H9 (cell line): ENCODE measurements around the gene OR2V1. TPM values are rescaled to one million over a fixed set of nuclear protein-coding genes. Genes with fewer than 3 reads are reported as not detected.

Experiments
- DNase-seq: peaks from one replicate; pipeline ENCODE4 v3.0.0-alpha.2; 2017
- H2AFZ ChIP-seq: one replicate; pipeline ENCODE4 v1.6.1; 2013; ENCODE audit warnings: mild to moderate bottlenecking, low read length, control low read depth, moderate library complexity
- H2AK5ac ChIP-seq: 2 replicates; pipeline ENCODE4 v1.6.1; 2013; ENCODE audit warnings: low read length, control low read depth, mixed read lengths; ENCODE audit not compliant: insufficient read length
- H2BK120ac ChIP-seq: one replicate; pipeline ENCODE4 v1.6.1; 2013; ENCODE audit warnings: low read depth, mild to moderate bottlenecking, low read length, control low read depth, inconsistent platforms; ENCODE audit not compliant: poor library complexity, severe bottlenecking
- H2BK12ac ChIP-seq: 2 replicates; pipeline ENCODE4 v1.6.1; 2013; ENCODE audit warnings: low read length, control low read depth, mixed read lengths, low read depth; ENCODE audit not compliant: insufficient read length
- H2BK15ac ChIP-seq: 2 replicates; pipeline ENCODE4 v1.6.1; 2013; ENCODE audit warnings: low read depth, low read length, control low read depth
- H2BK20ac ChIP-seq: one replicate; pipeline ENCODE4 v1.6.1; 2013; ENCODE audit warnings: low read depth, mild to moderate bottlenecking, low read length, control low read depth, inconsistent platforms; ENCODE audit not compliant: poor library complexity, severe bottlenecking
- H2BK5ac ChIP-seq: 2 replicates; pipeline ENCODE4 v1.6.1; 2013; ENCODE audit warnings: low read length, control low read depth, mixed read lengths; ENCODE audit not compliant: insufficient read length
- H3K14ac ChIP-seq: 2 replicates; pipeline ENCODE4 v1.6.1; 2013; ENCODE audit warnings: low read length, control low read depth; ENCODE audit not compliant: insufficient read depth
- H3K18ac ChIP-seq: 2 replicates; pipeline ENCODE4 v1.6.1; 2013; ENCODE audit warnings: low read depth, mild to moderate bottlenecking, mixed read lengths, low read length, control low read depth; ENCODE audit not compliant: insufficient read length
- H3K23ac ChIP-seq: 2 replicates; pipeline ENCODE4 v1.6.1; 2013; ENCODE audit warnings: low read length, control low read depth, mixed read lengths, low read depth; ENCODE audit not compliant: insufficient read length
- H3K23me2 ChIP-seq: 2 replicates; pipeline ENCODE4 v1.6.1; 2013; ENCODE audit warnings: low read depth, mild to moderate bottlenecking, mixed read lengths, low read length, control low read depth; ENCODE audit not compliant: insufficient read length, poor library complexity, severe bottlenecking
- H3K27ac ChIP-seq: 2 replicates; pipeline ENCODE4 v1.5.1; 2013; ENCODE audit warnings: low read length, control low read depth, mixed read lengths, low read depth; ENCODE audit not compliant: insufficient read length
- H3K27me3 ChIP-seq: 2 replicates; pipeline ENCODE4 v1.6.1; 2013; ENCODE audit warnings: low read length, control low read depth, inconsistent platforms; ENCODE audit not compliant: insufficient read depth
- H3K4ac ChIP-seq: 2 replicates; pipeline ENCODE4 v1.6.1; 2013; ENCODE audit warnings: low read depth, mild to moderate bottlenecking, control low read depth, inconsistent platforms, low read length, moderate library complexity
- H3K4me1 ChIP-seq: 2 replicates; pipeline ENCODE4 v1.6.1; 2013; ENCODE audit warnings: low read length, control low read depth, inconsistent platforms; ENCODE audit not compliant: insufficient read depth
- H3K4me2 ChIP-seq: 2 replicates; pipeline ENCODE4 v1.6.1; 2013; ENCODE audit warnings: low read length, control low read depth, mixed read lengths; ENCODE audit not compliant: insufficient read length, insufficient read depth
- H3K56ac ChIP-seq: 2 replicates; pipeline ENCODE4 v1.6.1; 2013; ENCODE audit warnings: low read depth, mild to moderate bottlenecking, mixed read lengths, low read length, control low read depth; ENCODE audit not compliant: insufficient read length
- H3K79me1 ChIP-seq: 2 replicates; pipeline ENCODE4 v1.6.1; 2013; ENCODE audit warnings: low read depth, mild to moderate bottlenecking, moderate library complexity, low read length, control low read depth, inconsistent platforms; ENCODE audit not compliant: insufficient read depth, poor library complexity, severe bottlenecking
- H3K79me2 ChIP-seq: 2 replicates; pipeline ENCODE4 v1.6.1; 2013; ENCODE audit warnings: low read length, control low read depth, inconsistent platforms; ENCODE audit not compliant: insufficient read depth
- H3K9ac ChIP-seq: 2 replicates; pipeline ENCODE4 v1.6.1; 2013; ENCODE audit warnings: low read length, control low read depth, mixed read lengths; ENCODE audit not compliant: insufficient read length; ENCODE audit errors: extremely low read depth
- H3K9me3 ChIP-seq: one replicate; pipeline ENCODE4 v1.6.1; 2013; ENCODE audit warnings: low read depth, low read length, inconsistent platforms; ENCODE audit not compliant: control insufficient read depth
- H3T11ph ChIP-seq: one replicate; pipeline ENCODE4 v1.6.1; 2013; ENCODE audit warnings: mild to moderate bottlenecking, low read length, control low read depth, inconsistent platforms
- H4K20me1 ChIP-seq: one replicate; pipeline ENCODE4 v1.6.1; 2013; ENCODE audit not compliant: control insufficient read depth, insufficient read length, insufficient read depth
- H4K5ac ChIP-seq: 2 replicates; pipeline ENCODE4 v1.6.1; 2013; ENCODE audit warnings: low read depth, mild to moderate bottlenecking, mixed read lengths, low read length, control low read depth; ENCODE audit not compliant: insufficient read length
- H4K8ac ChIP-seq: replicated peaks from 2 replicates; pipeline ENCODE4 v1.6.1; 2013; ENCODE audit warnings: low read length, control low read depth, mixed read lengths, low read depth; ENCODE audit not compliant: insufficient read length
- H4K91ac ChIP-seq: 2 replicates; pipeline ENCODE4 v1.6.1; 2013; ENCODE audit warnings: low read depth, mild to moderate bottlenecking, moderate library complexity, mixed read lengths, low read length, control low read depth; ENCODE audit not compliant: insufficient read length
- H3K27ac Mint-ChIP-seq, 3 experiments: 2 replicates in 2 of 3; 3 replicates in 1 of 3; pipeline ENCODE4 v1.8.0; 2020 to 2021; ENCODE audit warnings: mixed read lengths in 3 of 3, mild to moderate bottlenecking in 1 of 3, moderate library complexity in 1 of 3
- H3K27me3 Mint-ChIP-seq: 2 replicates; pipeline ENCODE4 v1.8.0; 2021; ENCODE audit warnings: low read depth, mild to moderate bottlenecking, moderate library complexity, mixed read lengths
- H3K36me3 Mint-ChIP-seq, 3 experiments: 2 replicates in 2 of 3; 3 replicates in 1 of 3; pipeline ENCODE4 v1.8.0; 2020 to 2021; ENCODE audit warnings: low read depth in 3 of 3, mixed read lengths in 3 of 3; ENCODE audit not compliant: insufficient read depth in 1 of 3
- H3K4me1 Mint-ChIP-seq, 2 experiments: 2 replicates each; pipeline ENCODE4 v1.8.0; 2020; ENCODE audit warnings: mixed read lengths in 2 of 2
- H3K4me3 Mint-ChIP-seq, 2 experiments: 2 replicates in 1 of 2; 3 replicates in 1 of 2; pipeline ENCODE4 v1.8.0; 2020 to 2021; ENCODE audit warnings: mild to moderate bottlenecking in 2 of 2, mixed read lengths in 2 of 2, moderate library complexity in 1 of 2
- H3K9me3 Mint-ChIP-seq, 2 experiments: 2 replicates in 1 of 2; 3 replicates in 1 of 2; pipeline ENCODE4 v1.8.0; 2020; ENCODE audit warnings: mild to moderate bottlenecking in 2 of 2, mixed read lengths in 2 of 2, moderate library complexity in 1 of 2
- CTCF ChIP-seq: fragments of 200-600 bp; sonication (generic); conservative IDR thresholded peaks from 3 replicates; pipeline ENCODE4 v1.8.0; 2021; ENCODE audit warnings: antibody characterized with exemption, mild to moderate bottlenecking
- WGBS: extraction: QIAGEN DNeasy Blood & Tissue Kit; methylation state at CpG from one replicate; pipeline ENCODE4 v1.1.7; 2013; ENCODE audit warnings: missing lambda C conversion rate, low lambda C conversion rate, mixed read lengths; ENCODE audit not compliant: insufficient read length; ENCODE audit errors: extremely low coverage; 5-methylcytosine and 5-hydroxymethylcytosine counted together
- total RNA-seq: library from RNA; stranded (reverse); gene quantifications from 2 replicates; pipeline ENCODE4 v1.2.1, GENCODE V29; 2021

The OR2V1 gene
- total RNA-seq, 1 experiment from 2014 or later = not detected

- Histone ChIP-seq H2BK12ac (no peak overlapping the region), H3K23me2 (peaks cover 21% of the 10 kb centered on the region), H4K91ac (no peak overlapping the region), H3K27ac (no peak overlapping the region), H2AK5ac (no peak overlapping the region), H3K4ac (no peak overlapping the region), H3T11ph (no peak overlapping the region), H4K8ac (no peak overlapping the region), H3K56ac (no peak overlapping the region), H3K23ac (no peak overlapping the region), H3K9ac (no peak overlapping the region), H2BK15ac (no peak overlapping the region), H3K9me3 (no peaks in the 10 kb centered on the region), H3K14ac (no peak overlapping the region), H4K5ac (no peak overlapping the region), H3K18ac (no peak overlapping the region), H2BK20ac (no peak overlapping the region), H2BK5ac (no peak overlapping the region), H2AFZ (no peak overlapping the region), H4K20me1 (no peaks in the 10 kb centered on the region), H3K4me2 (peak overlapping the region; percentile 89), H3K4me1 (peaks cover 3% of the 10 kb centered on the region; the same call in 1 of the 2 replicates), H3K27me3 (peaks cover 10% of the 10 kb centered on the region), H2BK120ac (no peak overlapping the region), H3K79me2 (no peaks in the 10 kb centered on the region), H3K79me1 (no peaks in the 10 kb centered on the region)
- H3K36me3 Mint-ChIP-seq = no peaks in the 10 kb centered on the region; a peak in 1 of 7 replicates
- peak; percentile 79 for TF ChIP-seq CTCF
- H3K27me3 Mint-ChIP-seq = peaks cover 61% of the 10 kb centered on the region
- peak overlapping the region; percentile 69 to 93 for H3K4me3 Mint-ChIP-seq
- WGBS = no CpG with 5 or more reads among the region's 11 CpGs
- H3K27ac Mint-ChIP-seq = no peak overlapping the region
- H3K4me1 Mint-ChIP-seq = peaks cover 34 to 41% of the 10 kb centered on the region in 2 experiments
- peak; percentile 91 for DNase-seq
- H3K9me3 Mint-ChIP-seq = no peaks in the 10 kb centered on the region; a peak in 1 of 5 replicates
Measured at GRCh38 chr5:181167814-181168488, 37.0 kb upstream of the OR2V1 start.
